ENCODE results near the gene RMND1. TPM values are rescaled to one million over a fixed set of nuclear protein-coding genes. Genes with fewer than 3 reads are reported as not detected.

RMND1 gene
- total RNA-seq, 1 experiment from 2014 or later: 27.0 TPM

DNA sequence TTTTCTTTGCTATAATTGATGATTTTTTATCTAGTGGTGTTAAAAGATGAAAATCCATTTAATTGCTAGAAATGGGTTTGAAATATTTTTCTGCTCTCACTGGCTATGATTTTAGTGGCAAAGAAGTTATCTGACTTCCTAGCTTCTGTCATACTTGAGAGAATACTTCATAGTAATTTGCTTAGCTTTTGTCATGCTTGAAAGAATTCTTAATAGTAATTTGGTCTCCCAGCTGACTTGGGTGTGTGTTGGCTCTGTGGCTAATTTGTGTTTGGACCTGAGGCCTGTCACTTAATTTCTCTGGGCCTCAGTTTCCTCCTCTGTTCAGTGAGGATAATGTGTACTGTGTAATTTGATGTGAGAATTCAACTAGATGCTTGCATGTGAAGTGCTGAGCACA lies 12.8 kb upstream of the RMND1 start:
- Histone ChIP-seq H4K5ac (ENCODE audit: insufficient read length, low read depth, low read length) (no peak overlapping the region), H4K8ac (replicated peaks; ENCODE audit: insufficient read length, low read depth, low read length) (no peak overlapping the region), H2BK120ac (ENCODE audit: low read depth, low read length, poor library complexity, severe bottlenecking) (no peak overlapping the region), H3K4ac (ENCODE audit: low read depth, low read length) (no peak overlapping the region), H3K18ac (ENCODE audit: insufficient read length, low read depth, low read length) (no peak overlapping the region), H3K56ac (ENCODE audit: insufficient read length, low read depth, low read length) (no peak overlapping the region), H2AFZ (ENCODE audit: low read length) (no peak overlapping the region), H3K79me1 (ENCODE audit: insufficient read depth, low read depth, low read length, poor library complexity, severe bottlenecking) (no peaks in the 10 kb centered on the region), H3T11ph (ENCODE audit: low read length) (no peak overlapping the region), H3K4me1 (ENCODE audit: insufficient read depth, low read length) (no peaks in the 10 kb centered on the region), H3K23ac (ENCODE audit: insufficient read length, low read depth, low read length) (no peak overlapping the region), H3K27ac (ENCODE audit: insufficient read length, low read depth, low read length) (no peak overlapping the region), H3K27me3 (ENCODE audit: insufficient read depth, low read length) (no peaks in the 10 kb centered on the region), H3K9ac (ENCODE audit: extremely low read depth, insufficient read length, low read length) (no peak overlapping the region), H2AK5ac (ENCODE audit: insufficient read length, low read length) (no peak overlapping the region), H3K9me3 (ENCODE audit: control insufficient read depth, low read depth, low read length) (no peaks in the 10 kb centered on the region), H4K91ac (ENCODE audit: insufficient read length, low read depth, low read length) (no peak overlapping the region), H3K14ac (ENCODE audit: insufficient read depth, low read length) (no peak overlapping the region), H3K4me2 (ENCODE audit: insufficient read depth, insufficient read length, low read length) (no peak overlapping the region), H2BK15ac (ENCODE audit: low read depth, low read length) (no peak overlapping the region), H3K23me2 (ENCODE audit: insufficient read length, low read depth, low read length, poor library complexity, severe bottlenecking) (no peaks in the 10 kb centered on the region), H2BK5ac (ENCODE audit: insufficient read length, low read length) (no peak overlapping the region), H4K20me1 (ENCODE audit: control insufficient read depth, insufficient read depth, insufficient read length) (no peaks in the 10 kb centered on the region), H2BK20ac (ENCODE audit: low read depth, low read length, poor library complexity, severe bottlenecking) (no peak overlapping the region), H2BK12ac (ENCODE audit: insufficient read length, low read depth, low read length) (no peak overlapping the region), H3K79me2 (ENCODE audit: insufficient read depth, low read length) (no peaks in the 10 kb centered on the region)
- H3K36me3 Mint-ChIP-seq (ENCODE audit: insufficient read depth in 1 of 3, low read depth in 3 of 3): peaks cover 8 to 72% (median 50%) of the 10 kb centered on the region in 3 experiments; a peak in 5 of 7 replicates
- no peaks in the 10 kb centered on the region for H3K9me3 Mint-ChIP-seq
- TF ChIP-seq, protein P1, sequence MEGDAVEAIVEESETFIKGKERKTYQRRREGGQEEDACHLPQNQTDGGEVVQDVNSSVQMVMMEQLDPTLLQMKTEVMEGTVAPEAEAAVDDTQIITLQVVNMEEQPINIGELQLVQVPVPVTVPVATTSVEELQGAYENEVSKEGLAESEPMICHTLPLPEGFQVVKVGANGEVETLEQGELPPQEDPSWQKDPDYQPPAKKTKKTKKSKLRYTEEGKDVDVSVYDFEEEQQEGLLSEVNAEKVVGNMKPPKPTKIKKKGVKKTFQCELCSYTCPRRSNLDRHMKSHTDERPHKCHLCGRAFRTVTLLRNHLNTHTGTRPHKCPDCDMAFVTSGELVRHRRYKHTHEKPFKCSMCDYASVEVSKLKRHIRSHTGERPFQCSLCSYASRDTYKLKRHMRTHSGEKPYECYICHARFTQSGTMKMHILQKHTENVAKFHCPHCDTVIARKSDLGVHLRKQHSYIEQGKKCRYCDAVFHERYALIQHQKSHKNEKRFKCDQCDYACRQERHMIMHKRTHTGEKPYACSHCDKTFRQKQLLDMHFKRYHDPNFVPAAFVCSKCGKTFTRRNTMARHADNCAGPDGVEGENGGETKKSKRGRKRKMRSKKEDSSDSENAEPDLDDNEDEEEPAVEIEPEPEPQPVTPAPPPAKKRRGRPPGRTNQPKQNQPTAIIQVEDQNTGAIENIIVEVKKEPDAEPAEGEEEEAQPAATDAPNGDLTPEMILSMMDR (conservative IDR thresholded peaks at IDR 0.05): no peak
- no peak for DNase-seq
- no peaks in the 10 kb centered on the region for H3K27me3 Mint-ChIP-seq (ENCODE audit: low read depth)
- H3K4me1 Mint-ChIP-seq: no peaks in the 10 kb centered on the region
- no peak overlapping the region for H3K4me3 Mint-ChIP-seq
- H3K27ac Mint-ChIP-seq: peak overlapping the region in 1 of 3 experiments; percentile 31; a peak in 1 of 7 replicates

All from H9 (cell line).